Suppressor macrophage treated with lipopolysaccharide for 4 hours (primary cell): ENCODE data around the gene DNAH3.
"Not testable (repeated sequence)": the region's sequence is repeated elsewhere in the genome, so short reads cannot be mapped to it uniquely, and the experiment has no call there.

ENCODE experiments used
- DNase-seq: peaks from one replicate; pipeline ENCODE4 v3.0.0-alpha.2; 2020

Gene DNAH3

GRCh38 chr16:20938426-20938825 is 212.2 kb downstream of the DNAH3 start:
- peak; percentile 58 for DNase-seq

- no peak for DNase-seq
Measured at GRCh38 chr16:20937736-20938135, 212.9 kb downstream of the DNAH3 start.

- DNase-seq = no peak
Measured at GRCh38 chr16:20933589-20933988, 217.1 kb downstream of the DNAH3 start.

- DNase-seq = no peak
Measured at GRCh38 chr16:20931066-20931600, 219.5 kb downstream of the DNAH3 start.

GRCh38 chr16:20930365-20930690 is 220.3 kb downstream of the DNAH3 start:
- no peak for DNase-seq

- DNase-seq = not testable (repeated sequence)
Measured at GRCh38 chr16:20929676-20930364, 220.8 kb downstream of the DNAH3 start.

GRCh38 chr16:20928774-20929411 is 221.8 kb downstream of the DNAH3 start:
- no peak for DNase-seq

GRCh38 chr16:20925751-20926150 is 224.9 kb downstream of the DNAH3 start:
- no peak for DNase-seq

- no peak for DNase-seq
Measured at GRCh38 chr16:20923876-20924275, 226.8 kb downstream of the DNAH3 start.

- no peak for DNase-seq
Measured at GRCh38 chr16:20920799-20921198, 229.8 kb downstream of the DNAH3 start.

GRCh38 chr16:20920091-20920490 is 230.6 kb downstream of the DNAH3 start:
- no peak for DNase-seq

- no peak for DNase-seq
Measured at GRCh38 chr16:20918486-20919239, 232.0 kb downstream of the DNAH3 start.

- DNase-seq = no peak
Measured at GRCh38 chr16:20916942-20917341, 233.7 kb downstream of the DNAH3 start.

GRCh38 chr16:20916289-20916688 is 234.4 kb downstream of the DNAH3 start:
- DNase-seq = no peak

- DNase-seq = peak; percentile 71
Measured at GRCh38 chr16:20911361-20911760, 239.3 kb downstream of the DNAH3 start.

- DNase-seq = peak; percentile 89
Measured at GRCh38 chr16:20910781-20911321, 239.8 kb downstream of the DNAH3 start.

- no peak for DNase-seq
Measured at GRCh38 chr16:20906341-20907255, 244.0 kb downstream of the DNAH3 start.

GRCh38 chr16:20905576-20905975 is 245.1 kb downstream of the DNAH3 start:
- DNase-seq = no peak

GRCh38 chr16:20904507-20905081 is 246.1 kb downstream of the DNAH3 start:
- DNase-seq = peak; percentile 92

GRCh38 chr16:20903899-20904506 is 246.6 kb downstream of the DNAH3 start:
- DNase-seq = no peak

GRCh38 chr16:20903116-20903898 is 247.3 kb downstream of the DNAH3 start:
- no peak for DNase-seq
